D721Med (cell line): Measurements from ENCODE around the gene TRIM75.

ENCODE experiments used
- DNase-seq: peaks from one replicate; pipeline ENCODE4 v3.0.0; 2011; ENCODE audit warnings: low spot score; ENCODE audit not compliant: insufficient read length
- FAIRE-seq: peaks from 2 replicates; lab custom pipeline; 2011; peaks lifted over from hg19 to GRCh38; lab: Jason Lieb, UNC
- CTCF ChIP-seq: IDR thresholded peaks from 2 replicates; pipeline ENCODE4 v1.5.1; 2012; ENCODE audit warnings: mild to moderate bottlenecking, control low read depth; ENCODE audit not compliant: insufficient read depth; ENCODE audit errors: missing control alignments

TRIM75 gene

DNA sequence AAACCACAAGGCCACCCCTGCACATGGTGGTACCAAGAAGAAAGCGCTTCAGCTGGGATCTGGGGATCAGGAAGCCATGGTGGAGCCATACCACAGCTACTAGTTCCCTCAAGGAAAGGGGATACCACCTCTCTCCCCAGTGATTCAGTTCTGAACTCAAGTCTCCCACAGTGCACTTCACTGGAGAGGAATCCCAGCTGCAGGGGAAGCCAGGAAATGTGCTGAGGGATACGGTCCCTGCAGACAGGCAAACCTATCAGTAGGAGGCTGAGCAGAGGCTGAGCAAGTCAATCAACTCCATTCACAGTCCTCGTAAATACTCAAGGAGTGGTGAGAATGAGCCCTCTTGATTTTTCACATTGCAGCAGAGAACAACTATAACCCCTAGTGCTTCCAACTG is 48.0 kb downstream of the TRIM75 start:
- FAIRE-seq (no peak), DNase-seq (no peak)
- no peak for TF ChIP-seq CTCF

DNA sequence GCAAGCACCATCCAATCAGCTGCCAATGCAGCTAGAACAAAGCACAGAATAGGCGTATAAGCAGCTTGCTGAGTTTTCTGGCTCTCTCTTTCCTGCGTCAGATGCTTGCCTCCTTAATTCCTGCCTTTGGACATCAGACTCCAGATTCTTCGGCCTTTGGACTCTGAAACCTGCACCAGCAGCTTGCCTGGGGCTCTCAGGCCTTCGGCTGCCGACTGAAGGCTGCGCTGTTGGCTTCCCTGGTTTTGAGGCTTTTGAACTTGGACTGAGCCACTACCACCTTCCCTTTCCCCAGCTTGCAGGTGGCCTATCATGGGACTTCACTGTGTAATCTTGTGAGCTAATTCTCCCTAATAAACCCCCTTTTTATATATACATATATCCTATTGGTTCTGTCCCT is 52.9 kb downstream of the TRIM75 start:
- DNase-seq = no peak
- no peak for FAIRE-seq
- no peak for TF ChIP-seq CTCF
